GM18868 (cell line): ENCODE measurements around the gene TUBA3D.
"Not testable (repeated sequence)": the region's sequence is repeated elsewhere in the genome, so short reads cannot be mapped to it uniquely, and the experiment has no call there.

Experiments
- ATAC-seq: cut with Tn5 transposase; IDR thresholded peaks from one replicate; pipeline ENCODE4 v1.9.1; 2021; ENCODE audit warnings: mild to moderate bottlenecking, moderate library complexity; ENCODE audit not compliant: unreplicated experiment

The TUBA3D gene

GRCh38 chr2:131475831-131476230 lies at the start of gene TUBA3D:
Gene TUBA3D (plus strand): TSS chr2:131476119. CDS start chr2:131476200, 81 bp downstream.
- ATAC-seq: no peak

GRCh38 chr2:131426727-131427126 lies 49.2 kb upstream of the TUBA3D start:
- no peak for ATAC-seq

- ATAC-seq: no peak
Measured at GRCh38 chr2:131431336-131431735, 44.6 kb upstream of the TUBA3D start.

- ATAC-seq: peak; percentile 66
Measured at GRCh38 chr2:131440742-131441468, 35.0 kb upstream of the TUBA3D start.

- not testable (repeated sequence) for ATAC-seq
Measured at GRCh38 chr2:131444736-131445514, 31.0 kb upstream of the TUBA3D start.

- ATAC-seq: not testable (repeated sequence)
Measured at GRCh38 chr2:131445515-131445797, 30.5 kb upstream of the TUBA3D start.

- ATAC-seq: no peak
Measured at GRCh38 chr2:131445896-131446295, 30.0 kb upstream of the TUBA3D start.

- not testable (repeated sequence) for ATAC-seq
Measured at GRCh38 chr2:131447981-131448380, 27.9 kb upstream of the TUBA3D start.

- ATAC-seq: peak; percentile 86
Measured at GRCh38 chr2:131451265-131451949, 24.5 kb upstream of the TUBA3D start.

- not testable (repeated sequence) for ATAC-seq
Measured at GRCh38 chr2:131454914-131455313, 21.0 kb upstream of the TUBA3D start.

GRCh38 chr2:131467722-131468121 lies 8.2 kb upstream of the TUBA3D start:
- ATAC-seq: not testable (repeated sequence)

GRCh38 chr2:131470944-131471343 lies 5.0 kb upstream of the TUBA3D start:
- ATAC-seq: not testable (repeated sequence)

- not testable (repeated sequence) for ATAC-seq
Measured at GRCh38 chr2:131471624-131472023, 4.3 kb upstream of the TUBA3D start.

GRCh38 chr2:131473266-131473665 lies 2.7 kb upstream of the TUBA3D start:
- not testable (repeated sequence) for ATAC-seq

GRCh38 chr2:131476363-131476762 lies 444 bp downstream of the TUBA3D start:
- ATAC-seq: not testable (repeated sequence)

GRCh38 chr2:131477227-131477626 lies 1.3 kb downstream of the TUBA3D start:
- not testable (repeated sequence) for ATAC-seq

- ATAC-seq: not testable (repeated sequence)
Measured at GRCh38 chr2:131478074-131478849, 2.3 kb downstream of the TUBA3D start.

GRCh38 chr2:131478850-131479461 lies 3.0 kb downstream of the TUBA3D start:
- ATAC-seq: not testable (repeated sequence)

GRCh38 chr2:131480351-131480750 lies 4.4 kb downstream of the TUBA3D start:
- ATAC-seq: not testable (repeated sequence)

- ATAC-seq: not testable (repeated sequence)
Measured at GRCh38 chr2:131482506-131483155, 6.7 kb downstream of the TUBA3D start.
